H9 (cell line): Measurements from ENCODE around the gene MGMT. TPM values are rescaled to one million over a fixed set of nuclear protein-coding genes. Genes with fewer than 3 reads are reported as not detected.
A peak's percentile ranks its signal among the peaks of the same experiment; 100 is the strongest.

Experiments
- DNase-seq: peaks from one replicate; pipeline ENCODE4 v3.0.0-alpha.2; 2017
- H2AFZ ChIP-seq: one replicate; pipeline ENCODE4 v1.6.1; 2013; ENCODE audit warnings: mild to moderate bottlenecking, low read length, control low read depth, moderate library complexity
- H2AK5ac ChIP-seq: 2 replicates; pipeline ENCODE4 v1.6.1; 2013; ENCODE audit warnings: low read length, control low read depth, mixed read lengths; ENCODE audit not compliant: insufficient read length
- H2BK120ac ChIP-seq: one replicate; pipeline ENCODE4 v1.6.1; 2013; ENCODE audit warnings: low read depth, mild to moderate bottlenecking, low read length, control low read depth, inconsistent platforms; ENCODE audit not compliant: poor library complexity, severe bottlenecking
- H2BK12ac ChIP-seq: 2 replicates; pipeline ENCODE4 v1.6.1; 2013; ENCODE audit warnings: low read length, control low read depth, mixed read lengths, low read depth; ENCODE audit not compliant: insufficient read length
- H2BK15ac ChIP-seq: 2 replicates; pipeline ENCODE4 v1.6.1; 2013; ENCODE audit warnings: low read depth, low read length, control low read depth
- H2BK20ac ChIP-seq: one replicate; pipeline ENCODE4 v1.6.1; 2013; ENCODE audit warnings: low read depth, mild to moderate bottlenecking, low read length, control low read depth, inconsistent platforms; ENCODE audit not compliant: poor library complexity, severe bottlenecking
- H2BK5ac ChIP-seq: 2 replicates; pipeline ENCODE4 v1.6.1; 2013; ENCODE audit warnings: low read length, control low read depth, mixed read lengths; ENCODE audit not compliant: insufficient read length
- H3K14ac ChIP-seq: 2 replicates; pipeline ENCODE4 v1.6.1; 2013; ENCODE audit warnings: low read length, control low read depth; ENCODE audit not compliant: insufficient read depth
- H3K18ac ChIP-seq: 2 replicates; pipeline ENCODE4 v1.6.1; 2013; ENCODE audit warnings: low read depth, mild to moderate bottlenecking, mixed read lengths, low read length, control low read depth; ENCODE audit not compliant: insufficient read length
- H3K23ac ChIP-seq: 2 replicates; pipeline ENCODE4 v1.6.1; 2013; ENCODE audit warnings: low read length, control low read depth, mixed read lengths, low read depth; ENCODE audit not compliant: insufficient read length
- H3K23me2 ChIP-seq: 2 replicates; pipeline ENCODE4 v1.6.1; 2013; ENCODE audit warnings: low read depth, mild to moderate bottlenecking, mixed read lengths, low read length, control low read depth; ENCODE audit not compliant: insufficient read length, poor library complexity, severe bottlenecking
- H3K27ac ChIP-seq: 2 replicates; pipeline ENCODE4 v1.5.1; 2013; ENCODE audit warnings: low read length, control low read depth, mixed read lengths, low read depth; ENCODE audit not compliant: insufficient read length
- H3K27me3 ChIP-seq: 2 replicates; pipeline ENCODE4 v1.6.1; 2013; ENCODE audit warnings: low read length, control low read depth, inconsistent platforms; ENCODE audit not compliant: insufficient read depth
- H3K4ac ChIP-seq: 2 replicates; pipeline ENCODE4 v1.6.1; 2013; ENCODE audit warnings: low read depth, mild to moderate bottlenecking, control low read depth, inconsistent platforms, low read length, moderate library complexity
- H3K4me1 ChIP-seq: 2 replicates; pipeline ENCODE4 v1.6.1; 2013; ENCODE audit warnings: low read length, control low read depth, inconsistent platforms; ENCODE audit not compliant: insufficient read depth
- H3K4me2 ChIP-seq: 2 replicates; pipeline ENCODE4 v1.6.1; 2013; ENCODE audit warnings: low read length, control low read depth, mixed read lengths; ENCODE audit not compliant: insufficient read length, insufficient read depth
- H3K56ac ChIP-seq: 2 replicates; pipeline ENCODE4 v1.6.1; 2013; ENCODE audit warnings: low read depth, mild to moderate bottlenecking, mixed read lengths, low read length, control low read depth; ENCODE audit not compliant: insufficient read length
- H3K79me1 ChIP-seq: 2 replicates; pipeline ENCODE4 v1.6.1; 2013; ENCODE audit warnings: low read depth, mild to moderate bottlenecking, moderate library complexity, low read length, control low read depth, inconsistent platforms; ENCODE audit not compliant: insufficient read depth, poor library complexity, severe bottlenecking
- H3K79me2 ChIP-seq: 2 replicates; pipeline ENCODE4 v1.6.1; 2013; ENCODE audit warnings: low read length, control low read depth, inconsistent platforms; ENCODE audit not compliant: insufficient read depth
- H3K9ac ChIP-seq: 2 replicates; pipeline ENCODE4 v1.6.1; 2013; ENCODE audit warnings: low read length, control low read depth, mixed read lengths; ENCODE audit not compliant: insufficient read length; ENCODE audit errors: extremely low read depth
- H3K9me3 ChIP-seq: one replicate; pipeline ENCODE4 v1.6.1; 2013; ENCODE audit warnings: low read depth, low read length, inconsistent platforms; ENCODE audit not compliant: control insufficient read depth
- H3T11ph ChIP-seq: one replicate; pipeline ENCODE4 v1.6.1; 2013; ENCODE audit warnings: mild to moderate bottlenecking, low read length, control low read depth, inconsistent platforms
- H4K20me1 ChIP-seq: one replicate; pipeline ENCODE4 v1.6.1; 2013; ENCODE audit not compliant: control insufficient read depth, insufficient read length, insufficient read depth
- H4K5ac ChIP-seq: 2 replicates; pipeline ENCODE4 v1.6.1; 2013; ENCODE audit warnings: low read depth, mild to moderate bottlenecking, mixed read lengths, low read length, control low read depth; ENCODE audit not compliant: insufficient read length
- H4K8ac ChIP-seq: replicated peaks from 2 replicates; pipeline ENCODE4 v1.6.1; 2013; ENCODE audit warnings: low read length, control low read depth, mixed read lengths, low read depth; ENCODE audit not compliant: insufficient read length
- H4K91ac ChIP-seq: 2 replicates; pipeline ENCODE4 v1.6.1; 2013; ENCODE audit warnings: low read depth, mild to moderate bottlenecking, moderate library complexity, mixed read lengths, low read length, control low read depth; ENCODE audit not compliant: insufficient read length
- H3K27ac Mint-ChIP-seq, 3 experiments: 2 replicates in 2 of 3; 3 replicates in 1 of 3; pipeline ENCODE4 v1.8.0; 2020 to 2021; ENCODE audit warnings: mixed read lengths in 3 of 3, mild to moderate bottlenecking in 1 of 3, moderate library complexity in 1 of 3
- H3K27me3 Mint-ChIP-seq: 2 replicates; pipeline ENCODE4 v1.8.0; 2021; ENCODE audit warnings: low read depth, mild to moderate bottlenecking, moderate library complexity, mixed read lengths
- H3K36me3 Mint-ChIP-seq, 3 experiments: 2 replicates in 2 of 3; 3 replicates in 1 of 3; pipeline ENCODE4 v1.8.0; 2020 to 2021; ENCODE audit warnings: low read depth in 3 of 3, mixed read lengths in 3 of 3; ENCODE audit not compliant: insufficient read depth in 1 of 3
- H3K4me1 Mint-ChIP-seq, 2 experiments: 2 replicates each; pipeline ENCODE4 v1.8.0; 2020; ENCODE audit warnings: mixed read lengths in 2 of 2
- H3K4me3 Mint-ChIP-seq, 2 experiments: 2 replicates in 1 of 2; 3 replicates in 1 of 2; pipeline ENCODE4 v1.8.0; 2020 to 2021; ENCODE audit warnings: mild to moderate bottlenecking in 2 of 2, mixed read lengths in 2 of 2, moderate library complexity in 1 of 2
- H3K9me3 Mint-ChIP-seq, 2 experiments: 2 replicates in 1 of 2; 3 replicates in 1 of 2; pipeline ENCODE4 v1.8.0; 2020; ENCODE audit warnings: mild to moderate bottlenecking in 2 of 2, mixed read lengths in 2 of 2, moderate library complexity in 1 of 2
- WGBS: extraction: QIAGEN DNeasy Blood & Tissue Kit; methylation state at CpG from one replicate; pipeline ENCODE4 v1.1.7; 2013; ENCODE audit warnings: missing lambda C conversion rate, low lambda C conversion rate, mixed read lengths; ENCODE audit not compliant: insufficient read length; ENCODE audit errors: extremely low coverage; 5-methylcytosine and 5-hydroxymethylcytosine counted together
- total RNA-seq: library from RNA; stranded (reverse); gene quantifications from 2 replicates; pipeline ENCODE4 v1.2.1, GENCODE V29; 2021
- TF ChIP-seq, protein P1 (sequence below): fragments of 200-600 bp; sonication (generic); conservative IDR thresholded peaks from 3 replicates; pipeline ENCODE4 v1.8.0; 2021; ENCODE audit warnings: antibody characterized with exemption, mild to moderate bottlenecking

Gene MGMT
- total RNA-seq, 1 experiment from 2014 or later, result 18.4 TPM

DNA sequence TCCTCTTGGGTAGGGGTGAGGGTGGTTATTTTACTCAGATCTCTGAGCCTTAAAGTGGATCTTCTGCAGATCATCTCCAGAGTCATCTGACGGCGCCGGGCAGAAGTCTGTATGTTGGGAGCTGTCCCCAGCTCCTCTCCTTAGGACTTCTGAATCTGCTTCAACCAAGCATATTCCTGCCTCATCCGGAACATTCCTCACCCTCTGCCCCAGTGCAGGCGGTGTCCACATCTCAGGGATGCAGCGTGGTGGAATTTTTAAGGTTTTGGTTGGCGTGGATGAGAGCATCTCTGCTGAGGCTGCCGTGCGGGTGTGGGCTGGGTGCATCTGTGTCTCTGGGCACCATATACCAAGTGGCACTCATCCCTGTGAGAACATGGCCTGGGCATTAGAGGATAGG is 148.3 kb downstream of the MGMT start:
- H3K79me2 ChIP-seq, result 0 out of 2 replicates have a peak, but pooled peaks cover 2% of the 10 kb centered on the region
- no peak overlapping the region for H3T11ph ChIP-seq
- peak overlapping the region in 1 of 3 experiments; percentile 53; a peak in 1 of 7 replicates for H3K27ac Mint-ChIP-seq
- H3K9me3 ChIP-seq, result no peaks in the 10 kb centered on the region
- H3K4me2 ChIP-seq, result no peak overlapping the region
- no peak overlapping the region for H2BK15ac ChIP-seq
- H3K4me1 Mint-ChIP-seq, result peaks cover 10 to 14% of the 10 kb centered on the region in 2 experiments
- H3K18ac ChIP-seq, result no peak overlapping the region
- H3K14ac ChIP-seq, result no peak overlapping the region
- H2BK120ac ChIP-seq, result no peak overlapping the region
- H4K20me1 ChIP-seq, result no peaks in the 10 kb centered on the region
- no peaks in the 10 kb centered on the region for H3K23me2 ChIP-seq
- H3K27ac ChIP-seq, result no peak overlapping the region
- no peak overlapping the region for H3K23ac ChIP-seq
- H2BK12ac ChIP-seq, result no peak overlapping the region
- H2AFZ ChIP-seq, result no peak overlapping the region
- H3K9me3 Mint-ChIP-seq, result no peaks in the 10 kb centered on the region
- H2BK20ac ChIP-seq, result no peak overlapping the region
- no peak overlapping the region for H4K8ac ChIP-seq
- H3K4ac ChIP-seq, result no peak overlapping the region
- no peak overlapping the region; a peak in 1 of 5 replicates for H3K4me3 Mint-ChIP-seq
- H3K79me1 ChIP-seq, result no peaks in the 10 kb centered on the region
- no peak overlapping the region for H4K5ac ChIP-seq
- H3K27me3 ChIP-seq, result no peaks in the 10 kb centered on the region
- no CpG with 5 or more reads among the region's 9 CpGs for WGBS
- DNase-seq, result no peak
- TF ChIP-seq, protein P1, sequence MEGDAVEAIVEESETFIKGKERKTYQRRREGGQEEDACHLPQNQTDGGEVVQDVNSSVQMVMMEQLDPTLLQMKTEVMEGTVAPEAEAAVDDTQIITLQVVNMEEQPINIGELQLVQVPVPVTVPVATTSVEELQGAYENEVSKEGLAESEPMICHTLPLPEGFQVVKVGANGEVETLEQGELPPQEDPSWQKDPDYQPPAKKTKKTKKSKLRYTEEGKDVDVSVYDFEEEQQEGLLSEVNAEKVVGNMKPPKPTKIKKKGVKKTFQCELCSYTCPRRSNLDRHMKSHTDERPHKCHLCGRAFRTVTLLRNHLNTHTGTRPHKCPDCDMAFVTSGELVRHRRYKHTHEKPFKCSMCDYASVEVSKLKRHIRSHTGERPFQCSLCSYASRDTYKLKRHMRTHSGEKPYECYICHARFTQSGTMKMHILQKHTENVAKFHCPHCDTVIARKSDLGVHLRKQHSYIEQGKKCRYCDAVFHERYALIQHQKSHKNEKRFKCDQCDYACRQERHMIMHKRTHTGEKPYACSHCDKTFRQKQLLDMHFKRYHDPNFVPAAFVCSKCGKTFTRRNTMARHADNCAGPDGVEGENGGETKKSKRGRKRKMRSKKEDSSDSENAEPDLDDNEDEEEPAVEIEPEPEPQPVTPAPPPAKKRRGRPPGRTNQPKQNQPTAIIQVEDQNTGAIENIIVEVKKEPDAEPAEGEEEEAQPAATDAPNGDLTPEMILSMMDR, result no peak
- no peaks in the 10 kb centered on the region; a peak in 1 of 7 replicates for H3K36me3 Mint-ChIP-seq
- no peak overlapping the region for H3K56ac ChIP-seq
- no peaks in the 10 kb centered on the region for H3K4me1 ChIP-seq
- no peak overlapping the region for H3K9ac ChIP-seq
- no peak overlapping the region for H4K91ac ChIP-seq
- no peaks in the 10 kb centered on the region for H3K27me3 Mint-ChIP-seq
- no peak overlapping the region for H2BK5ac ChIP-seq
- no peak overlapping the region for H2AK5ac ChIP-seq
